ENCODE data around the gene DNAJC5G.

GRCh38 chr2:27236626-27237025 is 38.6 kb upstream of the DNAJC5G start:
- TF ChIP-seq NONO (IDR thresholded peaks at IDR 0.05) (no peak), NONO (CRISPR knock-in tag; conservative IDR thresholded peaks at IDR 0.05) (no peak), ATF4 (CRISPR knock-in tag; IDR thresholded peaks at IDR 0.05) (no peak), GATAD1 (CRISPR knock-in tag; IDR thresholded peaks at IDR 0.05) (no peak), ZNF564 (CRISPR knock-in tag; IDR thresholded peaks at IDR 0.05) (no peak), JUNB (CRISPR knock-in tag; IDR thresholded peaks at IDR 0.05; ENCODE audit: borderline replicate concordance) (no peak), NFATC3 (CRISPR knock-in tag; IDR thresholded peaks at IDR 0.05) (no peak), ZNF782 (CRISPR knock-in tag; IDR thresholded peaks at IDR 0.05; ENCODE audit: borderline replicate concordance) (no peak), ZNF274 (CRISPR knock-in tag; IDR thresholded peaks at IDR 0.05) (no peak), CTCF (CRISPR knock-in tag; IDR thresholded peaks at IDR 0.05) (no peak), YEATS4 (CRISPR knock-in tag; IDR thresholded peaks at IDR 0.05; ENCODE audit: borderline replicate concordance) (no peak), JUND (CRISPR knock-in tag; IDR thresholded peaks at IDR 0.05) (no peak), ZNF670 (CRISPR knock-in tag; IDR thresholded peaks at IDR 0.05; ENCODE audit: borderline replicate concordance) (no peak), GABPA (IDR thresholded peaks at IDR 0.05; ENCODE audit: low read depth, low read length) (no peak), GABPA (CRISPR knock-in tag; IDR thresholded peaks at IDR 0.05; ENCODE audit: low read depth) (no peak)
